ENCODE measurements around the gene PGBD5. TPM values are rescaled to one million over a fixed set of nuclear protein-coding genes. Genes with fewer than 3 reads are reported as not detected.

PGBD5 gene
- total and polyA plus RNA-seq, 2 donors (not counting 1 experiment from before 2014, with no cell fraction given): 0.10 to 0.17 TPM

GRCh38 chr1:230280054-230280795, 145.9 kb downstream of the PGBD5 start:
- no peak overlapping the region for H3K4me2 ChIP-seq (ENCODE audit: extremely low read depth, insufficient read depth, low read length)
- H2AFZ ChIP-seq (ENCODE audit: low read length): no peak overlapping the region
- DNase-seq (ENCODE audit: low read depth in 2 of 2): no peak
- H3K4me1 ChIP-seq (ENCODE audit: control insufficient read depth, extremely low read depth, insufficient read depth, low read length): no peaks in the 10 kb centered on the region
- H3K4me3 ChIP-seq (replicated peaks in 1 of 4; ENCODE audit: control extremely low read depth in 1 of 4, insufficient read depth in 1 of 4, low read depth in 3 of 4, low read length in 4 of 4): no peak overlapping the region
- H3K79me2 ChIP-seq (ENCODE audit: control insufficient read depth, insufficient read depth, low read length): no peaks in the 10 kb centered on the region
- no peak overlapping the region for H3K9ac ChIP-seq (ENCODE audit: insufficient read depth, low read length)
- no peak for TF ChIP-seq CTCF (conservative IDR thresholded peaks at IDR 0.05 in 1 of 2, IDR thresholded peaks at IDR 0.05 in 1 of 2; ENCODE audit: low read depth in 1 of 2, low read length in 2 of 2)
- no peak for TF ChIP-seq EZH2 (IDR thresholded peaks at IDR 0.05; ENCODE audit: low read length, missing control alignments)
- no peaks in the 10 kb centered on the region for H3K9me3 ChIP-seq (ENCODE audit: control insufficient read depth, insufficient read depth, low read depth, low read length)
- H3K27me3 ChIP-seq (ENCODE audit: control insufficient read depth, insufficient read depth, low read length): no peaks in the 10 kb centered on the region
- no peak overlapping the region for H3K27ac ChIP-seq (ENCODE audit: insufficient read depth, low read length)
- H4K20me1 ChIP-seq (ENCODE audit: control insufficient read depth, extremely low read depth, insufficient read depth, low read length): no peaks in the 10 kb centered on the region
- peaks cover 14% of the 10 kb centered on the region for H3K36me3 ChIP-seq (ENCODE audit: control insufficient read depth, insufficient read depth, low read length)

GRCh38 chr1:230279583-230279945, 146.6 kb downstream of the PGBD5 start:
- H3K27me3 ChIP-seq (ENCODE audit: control insufficient read depth, insufficient read depth, low read length): no peaks in the 10 kb centered on the region
- no peak overlapping the region for H3K27ac ChIP-seq (ENCODE audit: insufficient read depth, low read length)
- no peak overlapping the region for H3K9ac ChIP-seq (ENCODE audit: insufficient read depth, low read length)
- H3K9me3 ChIP-seq (ENCODE audit: control insufficient read depth, insufficient read depth, low read depth, low read length): no peaks in the 10 kb centered on the region
- no peaks in the 10 kb centered on the region for H4K20me1 ChIP-seq (ENCODE audit: control insufficient read depth, extremely low read depth, insufficient read depth, low read length)
- no peak overlapping the region for H2AFZ ChIP-seq (ENCODE audit: low read length)
- H3K4me3 ChIP-seq (replicated peaks in 1 of 4; ENCODE audit: control extremely low read depth in 1 of 4, insufficient read depth in 1 of 4, low read depth in 3 of 4, low read length in 4 of 4): no peak overlapping the region
- no peak for DNase-seq (ENCODE audit: low read depth in 2 of 2)
- no peak overlapping the region for H3K4me2 ChIP-seq (ENCODE audit: extremely low read depth, insufficient read depth, low read length)
- TF ChIP-seq EZH2 (IDR thresholded peaks at IDR 0.05; ENCODE audit: low read length, missing control alignments) (no peak), CTCF (conservative IDR thresholded peaks at IDR 0.05 in 1 of 2, IDR thresholded peaks at IDR 0.05 in 1 of 2; ENCODE audit: low read depth in 1 of 2, low read length in 2 of 2) (no peak)
- no peaks in the 10 kb centered on the region for H3K4me1 ChIP-seq (ENCODE audit: control insufficient read depth, extremely low read depth, insufficient read depth, low read length)
- H3K36me3 ChIP-seq (ENCODE audit: control insufficient read depth, insufficient read depth, low read length): peaks cover 14% of the 10 kb centered on the region
- H3K79me2 ChIP-seq (ENCODE audit: control insufficient read depth, insufficient read depth, low read length): no peaks in the 10 kb centered on the region

- Histone ChIP-seq H3K27me3 (ENCODE audit: control insufficient read depth, insufficient read depth, low read length) (no peaks in the 10 kb centered on the region), H3K79me2 (ENCODE audit: control insufficient read depth, insufficient read depth, low read length) (no peaks in the 10 kb centered on the region), H3K36me3 (ENCODE audit: control insufficient read depth, insufficient read depth, low read length) (peaks cover 17% of the 10 kb centered on the region), H2AFZ (ENCODE audit: low read length) (no peak overlapping the region), H3K9me3 (ENCODE audit: control insufficient read depth, insufficient read depth, low read depth, low read length) (no peaks in the 10 kb centered on the region), H3K4me3 (replicated peaks in 1 of 4; ENCODE audit: control extremely low read depth in 1 of 4, insufficient read depth in 1 of 4, low read depth in 3 of 4, low read length in 4 of 4) (no peak overlapping the region), H3K4me2 (ENCODE audit: extremely low read depth, insufficient read depth, low read length) (no peak overlapping the region), H3K4me1 (ENCODE audit: control insufficient read depth, extremely low read depth, insufficient read depth, low read length) (no peaks in the 10 kb centered on the region), H4K20me1 (ENCODE audit: control insufficient read depth, extremely low read depth, insufficient read depth, low read length) (no peaks in the 10 kb centered on the region), H3K27ac (ENCODE audit: insufficient read depth, low read length) (no peak overlapping the region), H3K9ac (ENCODE audit: insufficient read depth, low read length) (no peak overlapping the region)
- no peak for TF ChIP-seq EZH2 (IDR thresholded peaks at IDR 0.05; ENCODE audit: low read length, missing control alignments)
- TF ChIP-seq CTCF (conservative IDR thresholded peaks at IDR 0.05 in 1 of 2, IDR thresholded peaks at IDR 0.05 in 1 of 2; ENCODE audit: low read depth in 1 of 2, low read length in 2 of 2): no peak
- no peak for DNase-seq (ENCODE audit: low read depth in 2 of 2)
Observed at GRCh38 chr1:230278871-230279582, 147.1 kb downstream of the PGBD5 start.

Measured in fibroblast of lung (primary cell).